GM12878 (cell line): ENCODE results near the gene HBA2. TPM values are rescaled to one million over a fixed set of nuclear protein-coding genes. Genes with fewer than 3 reads are reported as not detected.

Experiments
- ATAC-seq: fragments of 200-7000 bp; cut with Tn5 transposase; 3 replicates; pipeline ENCODE4 v1.9.1; 2020; ENCODE audit warnings: mild to moderate bottlenecking, moderate library complexity
- BruUV-seq: library from RNA; stranded (reverse); fragments of 400-500 nt; replicated peaks from 2 replicates; lab custom pipeline; 2021; lab: Mats Ljungman, UMichigan
- CTCF ChIA-PET: fragments of 300-600 bp; sonication (Branson Sonifier 250); formaldehyde crosslinking; extraction: SDS; loops from one replicate; lab custom pipeline; 2021; ENCODE audit warnings: inconsistent platforms; lab: Yijun Ruan, JAX
- POLR2A ChIA-PET: fragments of 350-600 bp; formaldehyde crosslinking; extraction: SDS; loops from one replicate; lab custom pipeline; 2021; ENCODE audit warnings: inconsistent platforms; lab: Charles Lee
- RAD21 ChIA-PET: fragments of 300-600 bp; sonication (Branson Sonifier 250); formaldehyde crosslinking; loops from one replicate; lab custom pipeline; 2023; ENCODE audit warnings: antibody characterized with exemption; ENCODE audit not compliant: unreplicated experiment; lab: Charles Lee
- SMC1A ChIA-PET: fragments of 300-600 bp; sonication (Branson Sonifier 250); formaldehyde crosslinking; loops from one replicate; lab custom pipeline; 2023; ENCODE audit not compliant: unreplicated experiment, uncharacterized antibody; lab: Charles Lee
- DNase-seq: peaks from one replicate; pipeline ENCODE4 v3.0.0-alpha.2; 2011; ENCODE audit warnings: low read depth, low spot score
- FAIRE-seq: peaks from 3 replicates; lab custom pipeline; 2011; peaks lifted over from hg19 to GRCh38; lab: Jason Lieb, UNC
- H2AFZ ChIP-seq: 2 replicates; pipeline ENCODE4 v1.6.0; 2011; ENCODE audit warnings: low read depth, low read length, control low read depth; ENCODE audit not compliant: control insufficient read depth
- H3K27ac ChIP-seq: 2 replicates; pipeline ENCODE4 v1.5.1; 2011; ENCODE audit warnings: control low read depth; ENCODE audit not compliant: control insufficient read depth, insufficient read depth
- H3K27me3 ChIP-seq, 2 experiments: replicated peaks in 1 of 2; 2 replicates each; pipeline versions ENCODE4 v1.6.0 to v1.6.1; 2011; ENCODE audit warnings: low read length in 1 of 2; ENCODE audit not compliant: control insufficient read depth in 2 of 2, insufficient read depth in 2 of 2
- H3K36me3 ChIP-seq, 2 experiments: 2 replicates each; pipeline ENCODE4 v1.5.1; 2011; ENCODE audit warnings: low read length in 1 of 2; ENCODE audit not compliant: control insufficient read depth in 2 of 2, insufficient read depth in 2 of 2
- H3K4me1 ChIP-seq: 2 replicates; pipeline ENCODE4 v1.6.1; 2011; ENCODE audit warnings: mild to moderate bottlenecking, low read length, moderate library complexity, mixed read lengths; ENCODE audit not compliant: control insufficient read depth, insufficient read depth
- H3K4me2 ChIP-seq: 2 replicates; pipeline ENCODE4 v1.6.0; 2011; ENCODE audit warnings: control low read depth; ENCODE audit not compliant: control insufficient read depth, insufficient read depth
- H3K4me3 ChIP-seq: fragments of 200-600 bp; sonication (generic); 2 replicates; pipeline ENCODE4 v1.5.1; 2016
- H3K79me2 ChIP-seq: 2 replicates; pipeline ENCODE4 v1.6.0; 2011; ENCODE audit warnings: low read length; ENCODE audit not compliant: control insufficient read depth, insufficient read depth
- H3K9ac ChIP-seq: 2 replicates; pipeline ENCODE4 v1.8.0; 2011; ENCODE audit warnings: low read length, control low read depth, mixed read lengths; ENCODE audit not compliant: control insufficient read depth, insufficient read depth
- H3K9me3 ChIP-seq: replicated peaks from 3 replicates; pipeline ENCODE4 v1.5.1; 2011; ENCODE audit warnings: mild to moderate bottlenecking, low read length; ENCODE audit not compliant: control insufficient read depth, insufficient read depth
- H4K20me1 ChIP-seq: 2 replicates; pipeline ENCODE4 v1.6.0; 2011; ENCODE audit not compliant: control insufficient read depth, insufficient read depth
- CBX5 ChIP-seq: sonication (generic); IDR thresholded peaks from 2 replicates; pipeline ENCODE4 v1.6.1; 2016; ENCODE audit warnings: low read depth, moderate library complexity, mild to moderate bottlenecking, inconsistent platforms
- HCFC1 ChIP-seq: fragments of 150-350 bp; IDR thresholded peaks from 2 replicates; pipeline ENCODE4 v1.6.1; 2014; ENCODE audit warnings: low read length
- IKZF1 ChIP-seq: fragments of 450-650 bp; conservative IDR thresholded peaks from 2 replicates; pipeline ENCODE4 v1.6.1; 2017; ENCODE audit warnings: antibody characterized with exemption, mild to moderate bottlenecking
- NR2C2 ChIP-seq: IDR thresholded peaks from 2 replicates; pipeline ENCODE4 v1.6.1; 2011; ENCODE audit warnings: borderline replicate concordance, low read depth; ENCODE audit not compliant: control insufficient read depth, insufficient read length
- NRF1 ChIP-seq: conservative IDR thresholded peaks from 2 replicates; pipeline ENCODE4 v1.6.1; 2011; ENCODE audit warnings: mild to moderate bottlenecking, low read depth, low read length, improper control_type of control experiment
- PML ChIP-seq: IDR thresholded peaks from 2 replicates; pipeline ENCODE4 v1.6.1; 2012; ENCODE audit warnings: low read length, inconsistent platforms
- RELA ChIP-seq: fragments of 450-650 bp; IDR thresholded peaks from 2 replicates; pipeline ENCODE4 v1.8.0; 2014; ENCODE audit warnings: borderline replicate concordance; ENCODE audit not compliant: partially characterized antibody
- SMAD1 ChIP-seq: fragments of 450-650 bp; IDR thresholded peaks from 2 replicates; pipeline ENCODE4 v1.6.1; 2018; ENCODE audit warnings: mild to moderate bottlenecking, low read depth; ENCODE audit not compliant: partially characterized antibody
- SMAD5 ChIP-seq: IDR thresholded peaks from 2 replicates; pipeline ENCODE4 v1.6.1; 2016; ENCODE audit warnings: antibody characterized with exemption, low read depth
- SMC3 ChIP-seq: IDR thresholded peaks from 2 replicates; pipeline ENCODE4 v1.6.1; 2011; ENCODE audit warnings: low read length, improper control_type of control experiment, borderline replicate concordance
- SREBF2 ChIP-seq: IDR thresholded peaks from 2 replicates; pipeline ENCODE4 v1.6.1; 2012; ENCODE audit warnings: mild to moderate bottlenecking, low read length
- WGBS: methylation state at CpG from one replicate; pipeline ENCODE4 v1.1.6; 2016; ENCODE audit warnings: low lambda C conversion rate; ENCODE audit not compliant: insufficient replicate concordance, insufficient coverage; ENCODE audit errors: missing lambda C conversion rate; 5-methylcytosine and 5-hydroxymethylcytosine counted together
- in situ Hi-C: fragments of 300-500 bp; cut with MboI; formaldehyde crosslinking; loops from 9 replicates; pipeline ENCODE4 v1.14.3; 2018; ENCODE audit warnings: mixed read lengths
- intact Hi-C: fragments of 100-400 bp; cut with micrococcal nuclease; formaldehyde crosslinking; loops from one replicate; pipeline ENCODE4 v1.14.2; 2022; ENCODE audit not compliant: unreplicated experiment
- polyA plus RNA-seq, 11 experiments: library from polyadenylated mRNA; depleted of rRNA in 4 of 11; unstranded in 6 of 11; stranded (reverse) in 5 of 11; fragments of >200 nt; fragmentation: Nextera tagmentation in 4 of 11; fragmentation: Illumina TruSeq in 1 of 11; extraction: Ambion mirVana in 4 of 11; extraction: Trizol in 1 of 11; gene quantifications; 1 replicate in 1 of 11; 2 replicates in 10 of 11; pipeline versions ENCODE4 v1.2.1 to v1.2.3, GENCODE V29; 2011 to 2016; ENCODE audit warnings: inconsistent platforms in 2 of 11, missing spikeins in 2 of 11, low read depth in 1 of 11
- total RNA-seq, 4 experiments: library from RNA; depleted of rRNA in 3 of 4; stranded (reverse); fragments of >200 nt in 3 of 4; fragmentation: Illumina TruSeq in 1 of 4; extraction: Trizol in 1 of 4; gene quantifications; 2 replicates each; pipeline versions ENCODE4 v1.2.1 to v1.2.3, GENCODE V29; 2013 to 2021
- TF ChIP-seq, protein P1 (sequence below): fragments of 450-650 bp; IDR thresholded peaks from 2 replicates; pipeline ENCODE4 v1.6.1; 2017; ENCODE audit warnings: mild to moderate bottlenecking, moderate library complexity
- TF ChIP-seq, protein P2 (sequence below): fragments of 150-350 bp; IDR thresholded peaks from 2 replicates; pipeline ENCODE4 v1.6.1; 2014; ENCODE audit warnings: mild to moderate bottlenecking, low read depth, low read length
- TF ChIP-seq, protein P3 (sequence below): fragments of 450-650 bp; IDR thresholded peaks from 2 replicates; pipeline ENCODE4 v1.6.1; 2016; ENCODE audit warnings: mild to moderate bottlenecking
- TF ChIP-seq, protein P4 (sequence below): IDR thresholded peaks from 2 replicates; pipeline ENCODE4 v1.6.1; 2011; ENCODE audit warnings: borderline replicate concordance, low read depth, mild to moderate bottlenecking, moderate library complexity, mixed read lengths, low read length; ENCODE audit not compliant: insufficient read depth; ENCODE audit errors: extremely low read length

HBA2 gene
- total and polyA plus RNA-seq, 10 of the 15 experiments (the other 5 are each of a cell fraction or from before 2014, with no cell fraction given), result 0.30 to 0.96 (median 0.92) TPM; not detected in 7

DNA sequence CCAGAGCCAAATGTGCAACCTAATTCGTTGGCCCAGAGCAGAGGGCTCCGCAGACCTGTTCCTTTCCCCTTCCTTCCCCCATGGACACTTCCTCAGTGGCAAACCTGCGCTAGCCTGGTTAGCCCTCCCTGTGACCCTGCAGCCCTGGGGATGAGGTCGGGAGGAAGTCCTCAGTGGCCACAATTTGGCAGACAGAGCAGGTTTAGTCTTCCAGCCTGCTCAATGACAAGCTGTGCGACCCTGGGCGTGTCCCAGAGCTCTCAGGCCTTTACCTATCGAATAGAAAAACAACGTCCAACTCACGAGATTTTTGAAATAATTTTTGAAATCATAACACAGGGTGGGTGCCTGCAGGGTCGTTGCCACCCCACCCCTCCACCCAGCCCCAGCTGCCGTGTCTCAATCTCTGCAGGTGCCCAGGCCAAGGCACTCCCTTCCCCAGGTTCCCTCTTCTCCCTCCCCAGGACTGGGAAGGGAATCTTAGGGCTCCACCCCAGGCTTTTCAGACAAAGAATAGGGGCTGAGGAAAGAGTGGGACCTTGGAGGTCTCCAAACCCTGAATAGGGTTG lies 5.5 kb upstream of the HBA2 start (continued):
- TF ChIP-seq, protein P1, sequence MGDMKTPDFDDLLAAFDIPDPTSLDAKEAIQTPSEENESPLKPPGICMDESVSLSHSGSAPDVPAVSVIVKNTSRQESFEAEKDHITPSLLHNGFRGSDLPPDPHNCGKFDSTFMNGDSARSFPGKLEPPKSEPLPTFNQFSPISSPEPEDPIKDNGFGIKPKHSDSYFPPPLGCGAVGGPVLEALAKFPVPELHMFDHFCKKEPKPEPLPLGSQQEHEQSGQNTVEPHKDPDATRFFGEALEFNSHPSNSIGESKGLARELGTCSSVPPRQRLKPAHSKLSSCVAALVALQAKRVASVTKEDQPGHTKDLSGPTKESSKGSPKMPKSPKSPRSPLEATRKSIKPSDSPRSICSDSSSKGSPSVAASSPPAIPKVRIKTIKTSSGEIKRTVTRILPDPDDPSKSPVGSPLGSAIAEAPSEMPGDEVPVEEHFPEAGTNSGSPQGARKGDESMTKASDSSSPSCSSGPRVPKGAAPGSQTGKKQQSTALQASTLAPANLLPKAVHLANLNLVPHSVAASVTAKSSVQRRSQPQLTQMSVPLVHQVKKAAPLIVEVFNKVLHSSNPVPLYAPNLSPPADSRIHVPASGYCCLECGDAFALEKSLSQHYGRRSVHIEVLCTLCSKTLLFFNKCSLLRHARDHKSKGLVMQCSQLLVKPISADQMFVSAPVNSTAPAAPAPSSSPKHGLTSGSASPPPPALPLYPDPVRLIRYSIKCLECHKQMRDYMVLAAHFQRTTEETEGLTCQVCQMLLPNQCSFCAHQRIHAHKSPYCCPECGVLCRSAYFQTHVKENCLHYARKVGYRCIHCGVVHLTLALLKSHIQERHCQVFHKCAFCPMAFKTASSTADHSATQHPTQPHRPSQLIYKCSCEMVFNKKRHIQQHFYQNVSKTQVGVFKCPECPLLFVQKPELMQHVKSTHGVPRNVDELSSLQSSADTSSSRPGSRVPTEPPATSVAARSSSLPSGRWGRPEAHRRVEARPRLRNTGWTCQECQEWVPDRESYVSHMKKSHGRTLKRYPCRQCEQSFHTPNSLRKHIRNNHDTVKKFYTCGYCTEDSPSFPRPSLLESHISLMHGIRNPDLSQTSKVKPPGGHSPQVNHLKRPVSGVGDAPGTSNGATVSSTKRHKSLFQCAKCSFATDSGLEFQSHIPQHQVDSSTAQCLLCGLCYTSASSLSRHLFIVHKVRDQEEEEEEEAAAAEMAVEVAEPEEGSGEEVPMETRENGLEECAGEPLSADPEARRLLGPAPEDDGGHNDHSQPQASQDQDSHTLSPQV, result no peak
- TF ChIP-seq, protein P2, sequence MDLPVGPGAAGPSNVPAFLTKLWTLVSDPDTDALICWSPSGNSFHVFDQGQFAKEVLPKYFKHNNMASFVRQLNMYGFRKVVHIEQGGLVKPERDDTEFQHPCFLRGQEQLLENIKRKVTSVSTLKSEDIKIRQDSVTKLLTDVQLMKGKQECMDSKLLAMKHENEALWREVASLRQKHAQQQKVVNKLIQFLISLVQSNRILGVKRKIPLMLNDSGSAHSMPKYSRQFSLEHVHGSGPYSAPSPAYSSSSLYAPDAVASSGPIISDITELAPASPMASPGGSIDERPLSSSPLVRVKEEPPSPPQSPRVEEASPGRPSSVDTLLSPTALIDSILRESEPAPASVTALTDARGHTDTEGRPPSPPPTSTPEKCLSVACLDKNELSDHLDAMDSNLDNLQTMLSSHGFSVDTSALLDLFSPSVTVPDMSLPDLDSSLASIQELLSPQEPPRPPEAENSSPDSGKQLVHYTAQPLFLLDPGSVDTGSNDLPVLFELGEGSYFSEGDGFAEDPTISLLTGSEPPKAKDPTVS, result no peak
- TF ChIP-seq SMC3 (no peak), SMAD5 (no peak)

DNA sequence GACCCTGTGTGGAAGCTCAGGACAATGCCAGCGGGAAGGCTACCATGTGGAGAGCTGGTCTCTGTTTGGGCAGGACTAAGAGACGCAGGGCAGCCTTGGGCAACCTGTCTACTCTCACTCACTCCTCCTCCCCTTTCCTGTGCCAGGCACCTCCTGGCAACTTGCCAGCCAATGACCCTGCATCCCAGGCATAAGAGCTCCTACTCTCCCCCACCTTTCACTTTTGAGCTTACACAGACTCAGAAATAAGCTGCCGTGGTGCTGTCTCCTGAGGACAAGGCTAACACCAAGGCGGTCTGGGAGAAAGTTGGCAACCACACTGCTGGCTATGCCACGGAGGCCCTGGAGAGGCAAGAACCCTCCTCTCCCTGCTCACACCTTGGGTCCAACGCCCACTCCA lies 4.3 kb upstream of the HBA2 start:
- intact Hi-C loops (no loop called here), in situ Hi-C loops (no loop called here)
- 32% methylated on average over 6 of the region's 6 CpGs for WGBS
- H3K9me3 ChIP-seq, result no peaks in the 10 kb centered on the region
- ChIA-PET CTCF (interaction anchor here (1.5 to 1.7 kb wide), 2 partner anchors 13 to 61 kb away, joined by 4 to 6 read pairs; no protein-coding TSS in a partner anchor), SMC1A (interaction anchor here (0.5 kb wide), 1 partner anchor 66 kb away, joined by 3 read pairs; the partner anchor contains the start of gene FAM234A), RAD21 (no interaction called here), POLR2A (interaction anchor here (1.1 kb wide), 1 partner anchor 13 kb away, joined by 3 read pairs; no protein-coding TSS in a partner anchor)
- DNase-seq, result no peak
- no peak for ATAC-seq
- H3K27ac ChIP-seq, result no peak overlapping the region
- no peaks in the 10 kb centered on the region for H4K20me1 ChIP-seq
- no peaks in the 10 kb centered on the region for H3K36me3 ChIP-seq
- no peak overlapping the region for H3K4me3 ChIP-seq
- H3K9ac ChIP-seq, result no peak overlapping the region
- peaks cover 3% of the 10 kb centered on the region; the same call in 1 of the 2 replicates for H3K4me1 ChIP-seq
- no peaks in the 10 kb centered on the region for H3K79me2 ChIP-seq
- H2AFZ ChIP-seq, result no peak overlapping the region
- no TSS peak for BruUV-seq
- H3K27me3 ChIP-seq, result peaks cover 9 to 24% of the 10 kb centered on the region in 2 experiments
- H3K4me2 ChIP-seq, result no peak overlapping the region
- no peak for FAIRE-seq
- no peak for TF ChIP-seq HCFC1
- TF ChIP-seq RELA, result no peak
- no peak for TF ChIP-seq PML
- TF ChIP-seq IKZF1, result no peak
- TF ChIP-seq NRF1, result no peak
- no peak for TF ChIP-seq SMAD1
- no peak for TF ChIP-seq NR2C2
- TF ChIP-seq SREBF2, result no peak
- TF ChIP-seq, protein P3, sequence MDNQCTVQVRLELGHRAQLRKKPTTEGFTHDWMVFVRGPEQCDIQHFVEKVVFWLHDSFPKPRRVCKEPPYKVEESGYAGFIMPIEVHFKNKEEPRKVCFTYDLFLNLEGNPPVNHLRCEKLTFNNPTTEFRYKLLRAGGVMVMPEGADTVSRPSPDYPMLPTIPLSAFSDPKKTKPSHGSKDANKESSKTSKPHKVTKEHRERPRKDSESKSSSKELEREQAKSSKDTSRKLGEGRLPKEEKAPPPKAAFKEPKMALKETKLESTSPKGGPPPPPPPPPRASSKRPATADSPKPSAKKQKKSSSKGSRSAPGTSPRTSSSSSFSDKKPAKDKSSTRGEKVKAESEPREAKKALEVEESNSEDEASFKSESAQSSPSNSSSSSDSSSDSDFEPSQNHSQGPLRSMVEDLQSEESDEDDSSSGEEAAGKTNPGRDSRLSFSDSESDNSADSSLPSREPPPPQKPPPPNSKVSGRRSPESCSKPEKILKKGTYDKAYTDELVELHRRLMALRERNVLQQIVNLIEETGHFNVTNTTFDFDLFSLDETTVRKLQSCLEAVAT, result no peak
- TF ChIP-seq, protein P4, sequence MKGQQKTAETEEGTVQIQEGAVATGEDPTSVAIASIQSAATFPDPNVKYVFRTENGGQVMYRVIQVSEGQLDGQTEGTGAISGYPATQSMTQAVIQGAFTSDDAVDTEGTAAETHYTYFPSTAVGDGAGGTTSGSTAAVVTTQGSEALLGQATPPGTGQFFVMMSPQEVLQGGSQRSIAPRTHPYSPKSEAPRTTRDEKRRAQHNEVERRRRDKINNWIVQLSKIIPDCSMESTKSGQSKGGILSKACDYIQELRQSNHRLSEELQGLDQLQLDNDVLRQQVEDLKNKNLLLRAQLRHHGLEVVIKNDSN, result no peak
- no peak for TF ChIP-seq CBX5
